Spleen (tissue), 7 donors: ENCODE results near the gene DSE.

Experiments used
- CTCF ChIP-seq, 11 experiments: fragments of 200-600 bp in 7 of 11; fragments of 450-650 bp in 4 of 11; sonication (generic) in 4 of 11; IDR thresholded peaks in 8 of 11; conservative IDR thresholded peaks in 3 of 11; 1 replicate in 7 of 11; 2 replicates in 4 of 11; pipeline versions ENCODE4 v1.4.0 to v1.8.0; 2016 to 2021; ENCODE audit warnings: antibody characterized with exemption in 11 of 11, inconsistent platforms in 4 of 11, mild to moderate bottlenecking in 1 of 11
- POLR2AphosphoS5 ChIP-seq, 3 donors: sonication (generic); formaldehyde crosslinking; IDR thresholded peaks; one replicate each; pipeline ENCODE4 v1.5.1; 2017; ENCODE audit warnings: antibody characterized with exemption in 3 of 3
- donor health status: DM: no; HTN: no; CAD: no; lungs with moderate emphysema.
- donor health status: DM: no; HTN: no; CAD: no.
- donor health status: DM: no; HTN: no; CAD: no.

GRCh38 chr6:116328528-116328903, 42.2 kb upstream of the DSE start:
- no peak for TF ChIP-seq CTCF (IDR thresholded peaks at IDR 0.05 in 8 of 11, conservative IDR thresholded peaks at IDR 0.05 in 3 of 11)
- no peak for TF ChIP-seq POLR2AphosphoS5 (IDR thresholded peaks at IDR 0.05)
